GM10248 (cell line): ENCODE results near the gene SNAPC3.

Source experiments
- CTCF ChIA-PET: fragments of 300-600 bp; sonication (Branson Sonifier 250); formaldehyde crosslinking; extraction: SDS; loops from one replicate; lab custom pipeline; 2021; ENCODE audit warnings: antibody characterized with exemption; lab: Yijun Ruan, JAX
- POLR2A ChIA-PET: fragments of 350-650 bp; sonication (Branson Sonifier 250); formaldehyde crosslinking; extraction: SDS; loops from one replicate; lab custom pipeline; 2020; ENCODE audit warnings: antibody characterized with exemption; lab: Yijun Ruan, JAX
- DNase-seq: peaks from one replicate; pipeline ENCODE4 v3.0.0; 2012; ENCODE audit errors: extremely low spot score
- CTCF ChIP-seq: IDR thresholded peaks from 2 replicates; pipeline ENCODE4 v1.5.1; 2012; ENCODE audit warnings: mild to moderate bottlenecking, low read depth; ENCODE audit errors: extremely low read depth, missing control alignments, control extremely low read depth

The SNAPC3 gene

GRCh38 chr9:15381491-15381890, 41.2 kb upstream of the SNAPC3 start:
- DNase-seq: no peak
- CTCF ChIA-PET: no interaction called here
- no peak for TF ChIP-seq CTCF
- POLR2A ChIA-PET: no interaction called here

- CTCF ChIA-PET: interaction anchor here (1.0 kb wide), 1 partner anchor 29 kb away, joined by 3 read pairs; no protein-coding TSS in a partner anchor
- POLR2A ChIA-PET: no interaction called here
- TF ChIP-seq CTCF: no peak
- no peak for DNase-seq
These were observed 36.2 kb upstream of the SNAPC3 start for GRCh38 chr9:15386465-15386864.

GRCh38 chr9:15389173-15389572, 33.5 kb upstream of the SNAPC3 start:
- TF ChIP-seq CTCF: no peak
- no peak for DNase-seq
- POLR2A ChIA-PET: no interaction called here
- CTCF ChIA-PET: no interaction called here

GRCh38 chr9:15389631-15390030, 33.0 kb upstream of the SNAPC3 start:
- CTCF ChIA-PET: interaction anchor here (1.8 kb wide), 1 partner anchor 11 kb away, joined by 5 read pairs; no protein-coding TSS in a partner anchor
- no peak for TF ChIP-seq CTCF

GRCh38 chr9:15390201-15390600, 32.5 kb upstream of the SNAPC3 start:
- no peak for TF ChIP-seq CTCF
- CTCF ChIA-PET: interaction anchor here (1.8 kb wide), 1 partner anchor 11 kb away, joined by 5 read pairs; no protein-coding TSS in a partner anchor
- no peak for DNase-seq
- POLR2A ChIA-PET: no interaction called here

More at GRCh38 chr9:15389631-15390030, 33.0 kb upstream of the SNAPC3 start:
- POLR2A ChIA-PET: no interaction called here
- no peak for DNase-seq

GRCh38 chr9:15392363-15392762, 30.3 kb upstream of the SNAPC3 start:
- CTCF ChIA-PET: interaction anchor here (1.0 to 1.5 kb wide), 5 partner anchors 8 to 37 kb away, joined by 3 to 5 read pairs (median 3); no protein-coding TSS in a partner anchor
- DNase-seq: no peak
- POLR2A ChIA-PET: no interaction called here
- no peak for TF ChIP-seq CTCF
